Natural killer cell (primary cell): Measurements from ENCODE around the gene KCNK13. TPM values are rescaled to one million over a fixed set of nuclear protein-coding genes. Genes with fewer than 3 reads are reported as not detected.

Source experiments
- ATAC-seq, 3 donors: fragments of 150-1000 bp in 2 of 3; fragments of 200-7000 bp in 1 of 3; cut with Tn5 transposase; 1 replicate in 1 of 3; 2 replicates in 2 of 3; pipeline ENCODE4 v1.10.0; 2021; ENCODE audit warnings: mild to moderate bottlenecking in 2 of 3, moderate library complexity in 2 of 3
- DNase-seq, 2 donors: peaks; one replicate each; pipeline versions ENCODE4 v3.0.0 to v3.0.0-alpha.2; 2013 to 2021; ENCODE audit warnings: mixed read lengths in 1 of 2
- H3K27ac ChIP-seq: one replicate; pipeline ENCODE4 v1.5.1; 2013; ENCODE audit warnings: mild to moderate bottlenecking, low read length
- H3K27me3 ChIP-seq: one replicate; pipeline ENCODE4 v1.6.1; 2013; ENCODE audit warnings: low read length; ENCODE audit not compliant: control insufficient read depth, insufficient read depth
- H3K36me3 ChIP-seq: one replicate; pipeline ENCODE4 v1.6.1; 2013; ENCODE audit warnings: low read length; ENCODE audit not compliant: control insufficient read depth, insufficient read depth
- H3K4me1 ChIP-seq: one replicate; pipeline ENCODE4 v1.6.1; 2013; ENCODE audit warnings: low read length; ENCODE audit not compliant: control insufficient read depth, insufficient read depth
- H3K4me3 ChIP-seq: one replicate; pipeline ENCODE4 v1.5.1; 2013; ENCODE audit warnings: low read length
- H3K9me3 ChIP-seq: one replicate; pipeline ENCODE4 v1.6.1; 2013; ENCODE audit warnings: low read length; ENCODE audit not compliant: control insufficient read depth, insufficient read depth
- H3K27ac Mint-ChIP-seq, 2 donors: one replicate each; pipeline ENCODE4 v1.8.0; 2022; ENCODE audit warnings: mild to moderate bottlenecking in 2 of 2, mixed read lengths in 2 of 2, moderate library complexity in 1 of 2
- H3K27me3 Mint-ChIP-seq, 2 donors: one replicate each; pipeline ENCODE4 v1.8.0; 2022; ENCODE audit warnings: low read depth in 2 of 2, mixed read lengths in 2 of 2
- H3K36me3 Mint-ChIP-seq: one replicate; pipeline ENCODE4 v1.8.0; 2022; ENCODE audit warnings: mixed read lengths
- H3K4me1 Mint-ChIP-seq, 2 donors: one replicate each; pipeline ENCODE4 v1.8.0; 2022; ENCODE audit warnings: mixed read lengths in 2 of 2
- H3K4me3 Mint-ChIP-seq: one replicate; pipeline ENCODE4 v1.8.0; 2022; ENCODE audit warnings: mild to moderate bottlenecking, moderate library complexity, mixed read lengths
- H3K9me3 Mint-ChIP-seq, 2 donors: one replicate each; pipeline ENCODE4 v1.8.0; 2022; ENCODE audit warnings: mixed read lengths in 2 of 2
- WGBS: methylation state at CpG from one replicate; pipeline ENCODE4 v1.1.7; 2013; ENCODE audit warnings: missing lambda C conversion rate; ENCODE audit not compliant: insufficient coverage; 5-methylcytosine and 5-hydroxymethylcytosine counted together
- intact Hi-C: fragments of 100-400 bp; cut with micrococcal nuclease; formaldehyde crosslinking; loops from one replicate; pipeline ENCODE4 v1.14.2; 2022
- total RNA-seq, 4 donors: library from RNA; stranded (reverse); fragments of 120-200 nt in 1 of 4; gene quantifications; one replicate each; pipeline versions ENCODE4 v1.2.3 to v1.2.4, GENCODE V29; 2013 to 2022
- TF ChIP-seq, protein P1 (sequence below): fragments of 200-600 bp; IDR thresholded peaks from one replicate; pipeline ENCODE4 v1.8.0; 2022; ENCODE audit warnings: antibody characterized with exemption

Gene KCNK13
- total RNA-seq, 3 donors from 2014 or later (not counting 1 experiment from before 2014, with no cell fraction given) = not detected

DNA sequence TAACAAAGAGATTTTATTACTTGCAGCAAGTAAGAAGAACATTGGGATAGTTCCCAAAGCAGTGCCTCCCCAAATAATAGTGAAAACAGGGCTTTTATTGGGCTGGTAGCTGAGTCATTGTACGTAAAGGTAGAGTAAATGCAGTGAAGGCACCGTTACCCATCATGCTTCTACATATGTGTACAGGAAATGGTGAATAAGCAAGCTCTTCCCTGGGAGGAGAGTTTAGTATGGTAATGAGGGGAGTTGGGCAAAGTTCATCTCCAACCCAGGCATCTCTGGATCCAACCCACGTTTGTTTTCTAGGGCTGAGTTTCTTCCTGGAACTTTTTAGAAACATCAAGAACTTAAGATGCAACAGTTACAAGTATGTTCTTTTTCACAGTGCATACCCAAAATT is 56.2 kb downstream of the KCNK13 start:
- H3K4me1 ChIP-seq = no peaks in the 10 kb centered on the region
- intact Hi-C loops = no loop called here
- DNase-seq (no peak), ATAC-seq (no peak)
- Mint-ChIP-seq H3K27ac (no peak overlapping the region), H3K27me3 (peaks cover 8 to 17% of the 10 kb centered on the region in 2 donors), H3K36me3 (no peaks in the 10 kb centered on the region), H3K4me3 (no peak overlapping the region), H3K4me1 (no peaks in the 10 kb centered on the region), H3K9me3 (no peaks in the 10 kb centered on the region)
- no peak overlapping the region for H3K4me3 ChIP-seq
- TF ChIP-seq, protein P1, sequence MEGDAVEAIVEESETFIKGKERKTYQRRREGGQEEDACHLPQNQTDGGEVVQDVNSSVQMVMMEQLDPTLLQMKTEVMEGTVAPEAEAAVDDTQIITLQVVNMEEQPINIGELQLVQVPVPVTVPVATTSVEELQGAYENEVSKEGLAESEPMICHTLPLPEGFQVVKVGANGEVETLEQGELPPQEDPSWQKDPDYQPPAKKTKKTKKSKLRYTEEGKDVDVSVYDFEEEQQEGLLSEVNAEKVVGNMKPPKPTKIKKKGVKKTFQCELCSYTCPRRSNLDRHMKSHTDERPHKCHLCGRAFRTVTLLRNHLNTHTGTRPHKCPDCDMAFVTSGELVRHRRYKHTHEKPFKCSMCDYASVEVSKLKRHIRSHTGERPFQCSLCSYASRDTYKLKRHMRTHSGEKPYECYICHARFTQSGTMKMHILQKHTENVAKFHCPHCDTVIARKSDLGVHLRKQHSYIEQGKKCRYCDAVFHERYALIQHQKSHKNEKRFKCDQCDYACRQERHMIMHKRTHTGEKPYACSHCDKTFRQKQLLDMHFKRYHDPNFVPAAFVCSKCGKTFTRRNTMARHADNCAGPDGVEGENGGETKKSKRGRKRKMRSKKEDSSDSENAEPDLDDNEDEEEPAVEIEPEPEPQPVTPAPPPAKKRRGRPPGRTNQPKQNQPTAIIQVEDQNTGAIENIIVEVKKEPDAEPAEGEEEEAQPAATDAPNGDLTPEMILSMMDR = no peak
- no peaks in the 10 kb centered on the region for H3K27me3 ChIP-seq
- no peaks in the 10 kb centered on the region for H3K36me3 ChIP-seq
- 88% methylated on average over 3 of the region's 3 CpGs for WGBS
- no peak overlapping the region for H3K27ac ChIP-seq
- H3K9me3 ChIP-seq = peaks cover 3% of the 10 kb centered on the region

DNA sequence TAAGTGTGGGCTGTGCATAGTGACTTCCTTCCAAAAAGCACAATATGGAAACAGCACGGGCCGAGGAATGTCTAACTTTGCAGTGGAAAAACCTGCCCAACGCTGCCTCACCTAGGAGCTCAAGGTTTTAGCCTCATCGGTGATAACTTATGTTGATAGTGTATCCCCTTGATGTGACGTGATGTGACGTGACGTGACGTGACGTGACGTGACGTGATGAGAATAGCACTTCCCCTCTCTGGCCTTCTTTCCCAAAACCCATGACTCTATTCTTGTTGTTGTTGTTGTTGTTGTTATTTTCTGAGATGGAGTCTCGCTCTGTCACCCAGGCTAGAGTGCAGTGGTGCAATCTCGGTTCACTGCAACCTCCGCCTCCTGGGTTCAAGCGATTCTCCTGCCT is 64.5 kb downstream of the KCNK13 start:
- 93% methylated on average over 13 of the region's 15 CpGs for WGBS
- ATAC-seq (no peak), DNase-seq (no peak)
- intact Hi-C loops = no loop called here
- no peaks in the 10 kb centered on the region for H3K4me1 Mint-ChIP-seq
- no peak overlapping the region for H3K4me3 Mint-ChIP-seq
- TF ChIP-seq, protein P1 = no peak
- Histone ChIP-seq H3K4me1 (no peaks in the 10 kb centered on the region), H3K36me3 (no peaks in the 10 kb centered on the region), H3K27me3 (peaks cover 3% of the 10 kb centered on the region), H3K4me3 (no peak overlapping the region), H3K27ac (no peak overlapping the region), H3K9me3 (no peaks in the 10 kb centered on the region)
- H3K9me3 Mint-ChIP-seq = no peaks in the 10 kb centered on the region
- H3K27me3 Mint-ChIP-seq = peaks cover 12 to 24% of the 10 kb centered on the region in 2 donors
- no peak overlapping the region for H3K27ac Mint-ChIP-seq
- no peaks in the 10 kb centered on the region for H3K36me3 Mint-ChIP-seq

DNA sequence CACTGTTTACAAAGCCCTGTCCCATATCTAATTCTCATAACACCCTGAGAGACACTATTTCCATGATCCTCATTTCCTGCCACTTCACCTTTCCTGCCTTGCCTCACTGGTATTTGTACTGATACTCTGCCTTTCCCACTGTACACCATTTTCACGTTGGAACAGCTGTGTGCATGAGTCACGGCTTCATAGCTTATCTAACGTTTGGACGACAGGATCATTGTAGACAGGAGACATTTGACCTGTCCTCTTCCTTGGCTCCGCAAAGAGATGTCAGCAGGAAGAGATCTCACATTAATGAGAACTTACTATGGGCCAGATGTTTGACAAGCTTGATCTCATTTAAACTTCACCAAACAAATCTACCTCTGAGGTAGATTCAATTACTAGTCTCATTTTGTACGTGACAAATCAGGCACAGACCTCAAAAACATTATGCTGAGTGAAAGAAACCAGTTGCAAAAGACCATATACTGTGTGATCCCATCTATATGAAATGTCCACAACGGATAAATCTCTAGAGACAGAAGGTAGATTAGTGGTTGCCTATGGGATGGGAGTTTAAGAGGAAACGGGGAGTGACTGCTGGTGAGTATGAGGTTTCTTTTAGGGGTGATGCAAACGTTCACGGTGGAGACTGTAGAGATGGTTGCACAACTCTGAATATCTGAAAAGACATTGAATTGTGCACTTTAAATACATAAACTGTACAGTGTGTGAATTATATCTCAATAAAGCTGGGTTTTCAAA is 71.2 kb downstream of the KCNK13 start:
- DNase-seq (no peak), ATAC-seq (no peak)
- no peak overlapping the region for H3K4me3 Mint-ChIP-seq
- H3K4me3 ChIP-seq = no peak overlapping the region
- H3K27ac ChIP-seq = no peak overlapping the region
- TF ChIP-seq, protein P1 = no peak
- H3K27me3 ChIP-seq = peaks cover under 1% of the 10 kb centered on the region
- no peaks in the 10 kb centered on the region for H3K9me3 Mint-ChIP-seq
- H3K4me1 Mint-ChIP-seq = no peaks in the 10 kb centered on the region
- WGBS = 82% methylated on average over 8 of the region's 10 CpGs
- no peak overlapping the region for H3K27ac Mint-ChIP-seq
- peaks cover 28 to 40% of the 10 kb centered on the region in 2 donors for H3K27me3 Mint-ChIP-seq
- no peaks in the 10 kb centered on the region for H3K4me1 ChIP-seq
- intact Hi-C loops = no loop called here
- H3K36me3 Mint-ChIP-seq = no peaks in the 10 kb centered on the region
- no peaks in the 10 kb centered on the region for H3K9me3 ChIP-seq
- no peaks in the 10 kb centered on the region for H3K36me3 ChIP-seq

DNA sequence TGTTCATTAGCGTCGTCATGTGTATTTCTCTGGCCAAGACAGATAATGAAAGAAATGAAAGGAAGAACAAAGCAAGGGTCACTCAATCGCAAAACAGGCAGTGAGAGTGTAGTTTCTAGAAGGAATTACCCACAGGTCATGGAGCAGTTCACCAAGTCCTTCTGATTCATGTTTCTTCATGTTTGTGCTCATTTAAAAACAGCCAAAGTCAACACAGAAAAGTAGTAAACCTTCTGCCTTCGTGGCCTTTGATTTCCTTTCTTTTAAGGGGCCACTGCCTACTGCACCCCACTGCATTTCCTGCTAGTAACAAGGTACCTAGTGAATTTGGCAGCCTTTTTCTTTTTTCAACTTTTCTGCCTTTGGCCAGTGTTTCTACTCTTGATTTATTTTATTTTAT is 75.1 kb downstream of the KCNK13 start:
- Mint-ChIP-seq H3K27me3 (peaks cover 22 to 23% of the 10 kb centered on the region in 2 donors), H3K9me3 (no peaks in the 10 kb centered on the region), H3K4me3 (no peak overlapping the region), H3K36me3 (no peaks in the 10 kb centered on the region), H3K4me1 (no peaks in the 10 kb centered on the region), H3K27ac (no peak overlapping the region)
- TF ChIP-seq, protein P1 = no peak
- no peak overlapping the region for H3K27ac ChIP-seq
- no peak for ATAC-seq
- H3K9me3 ChIP-seq = no peaks in the 10 kb centered on the region
- no peaks in the 10 kb centered on the region for H3K36me3 ChIP-seq
- H3K27me3 ChIP-seq = no peaks in the 10 kb centered on the region
- DNase-seq = no peak
- 68% methylated on average over 4 of the region's 4 CpGs for WGBS
- no peaks in the 10 kb centered on the region for H3K4me1 ChIP-seq
- intact Hi-C loops = no loop called here
- H3K4me3 ChIP-seq = no peak overlapping the region
